Stimulated activated naive B cell treated with anti-CD40 and anti-IgM and Interleukin-4, amounts not matched to agents 10 μg/mL and 1 μg/mL and 100 μg/mL, for 72 hours (primary cell): ENCODE measurements around the gene ATP5PD.
"Not testable (repeated sequence)": the region's sequence is repeated elsewhere in the genome, so short reads cannot be mapped to it uniquely, and the experiment has no call there.

Experiments
- ATAC-seq, 2 donors: fragments of 150-1000 bp; cut with Tn5 transposase; replicated peaks; 2 replicates each; pipeline ENCODE4 v1.10.0; 2021; ENCODE audit warnings: moderate library complexity in 1 of 2
- DNase-seq: peaks from one replicate; pipeline ENCODE4 v3.0.0; 2021
- H3K27ac Mint-ChIP-seq: one replicate; pipeline ENCODE4 v1.8.0; 2022; ENCODE audit warnings: mild to moderate bottlenecking, mixed read lengths
- H3K27me3 Mint-ChIP-seq, 2 donors: one replicate each; pipeline ENCODE4 v1.8.0; 2022; ENCODE audit warnings: mixed read lengths in 2 of 2
- H3K36me3 Mint-ChIP-seq, 2 donors: one replicate each; pipeline ENCODE4 v1.8.0; 2022; ENCODE audit warnings: mixed read lengths in 2 of 2, mild to moderate bottlenecking in 1 of 2
- H3K4me1 Mint-ChIP-seq, 2 donors: one replicate each; pipeline ENCODE4 v1.8.0; 2022; ENCODE audit warnings: mixed read lengths in 2 of 2, mild to moderate bottlenecking in 1 of 2
- H3K4me3 Mint-ChIP-seq, 2 donors: one replicate each; pipeline ENCODE4 v1.8.0; 2022; ENCODE audit warnings: mild to moderate bottlenecking in 2 of 2, mixed read lengths in 2 of 2, moderate library complexity in 1 of 2
- H3K9me3 Mint-ChIP-seq, 2 donors: one replicate each; pipeline ENCODE4 v1.8.0; 2022; ENCODE audit warnings: mixed read lengths in 2 of 2, mild to moderate bottlenecking in 1 of 2

The ATP5PD gene

DNA sequence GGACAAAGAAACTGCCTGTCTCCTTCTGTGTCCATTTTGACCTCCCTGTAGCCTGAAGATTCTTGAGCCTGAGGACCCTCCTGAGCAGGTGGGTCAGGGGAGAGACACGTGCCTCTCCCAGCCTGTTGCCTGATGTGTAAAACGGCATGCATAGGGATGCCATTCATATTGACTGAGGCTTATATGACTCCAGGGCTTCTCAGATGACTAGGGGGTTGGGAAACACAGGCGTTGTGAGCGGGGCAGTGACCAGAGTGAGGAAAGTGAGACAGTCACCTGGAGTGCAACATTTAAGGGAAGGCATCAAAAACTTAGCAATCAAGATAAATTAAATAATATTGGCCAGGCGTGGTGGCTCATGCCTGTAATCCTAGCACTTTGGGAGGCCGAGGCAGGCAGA lies 35.9 kb upstream of the ATP5PD start:
- DNase-seq: no peak
- H3K4me1 Mint-ChIP-seq: peaks cover 23 to 35% of the 10 kb centered on the region in 2 donors
- H3K9me3 Mint-ChIP-seq: no peaks in the 10 kb centered on the region
- H3K27ac Mint-ChIP-seq: no peak overlapping the region
- H3K36me3 Mint-ChIP-seq: no peaks in the 10 kb centered on the region
- H3K4me3 Mint-ChIP-seq: no peak overlapping the region
- peaks cover 9 to 14% of the 10 kb centered on the region in 2 donors for H3K27me3 Mint-ChIP-seq
- no peak for ATAC-seq

DNA sequence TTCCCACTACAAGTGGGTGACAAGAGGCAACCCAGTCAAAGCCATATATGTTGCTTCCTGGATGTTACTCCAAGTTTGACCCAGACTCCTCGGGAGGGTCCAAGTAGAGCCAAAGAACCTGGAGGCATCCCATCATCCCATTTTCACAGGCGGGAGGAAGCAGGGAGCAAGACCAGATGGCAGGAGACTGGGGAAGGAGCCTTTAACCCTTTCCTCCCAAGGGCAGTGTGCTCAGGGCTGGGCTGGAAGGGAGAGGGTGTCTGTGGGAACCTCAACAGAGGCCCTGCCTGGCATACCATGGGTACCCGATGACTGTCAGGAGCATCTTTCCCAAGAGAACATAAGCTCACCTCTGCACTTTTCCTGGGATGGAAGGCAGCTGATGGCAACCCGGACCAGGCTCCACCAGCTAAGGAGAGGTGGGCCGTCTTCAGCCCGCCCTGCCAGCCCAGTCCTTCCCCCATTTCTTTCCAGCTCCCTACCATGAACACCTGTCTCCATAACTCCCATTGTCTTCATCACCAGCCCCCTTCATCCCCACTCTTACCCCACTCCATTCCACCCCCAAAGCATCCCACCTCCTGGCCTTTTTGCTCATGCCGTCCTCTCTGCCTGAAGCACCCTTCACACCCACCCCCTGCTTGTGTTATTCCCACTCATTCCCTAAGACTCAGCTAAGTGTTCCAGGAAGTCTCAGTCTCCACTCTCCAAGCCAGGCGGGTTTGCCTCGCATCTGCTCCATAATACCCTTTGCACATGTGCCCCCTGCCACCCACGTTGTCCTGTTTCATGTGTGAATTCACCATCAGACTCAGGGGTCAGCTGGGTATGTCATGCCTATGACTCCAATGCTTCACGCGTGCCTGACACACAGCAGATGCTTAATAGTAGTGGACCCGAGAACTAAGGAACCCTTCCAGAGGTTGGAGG lies 35.1 kb upstream of the ATP5PD start:
- H3K27me3 Mint-ChIP-seq: peaks cover 9 to 14% of the 10 kb centered on the region in 2 donors
- H3K4me3 Mint-ChIP-seq: no peak overlapping the region
- DNase-seq (no peak), ATAC-seq (no peak)
- H3K27ac Mint-ChIP-seq: no peak overlapping the region
- H3K36me3 Mint-ChIP-seq: no peaks in the 10 kb centered on the region
- H3K4me1 Mint-ChIP-seq: peaks cover 23 to 37% of the 10 kb centered on the region in 2 donors
- H3K9me3 Mint-ChIP-seq: no peaks in the 10 kb centered on the region

DNA sequence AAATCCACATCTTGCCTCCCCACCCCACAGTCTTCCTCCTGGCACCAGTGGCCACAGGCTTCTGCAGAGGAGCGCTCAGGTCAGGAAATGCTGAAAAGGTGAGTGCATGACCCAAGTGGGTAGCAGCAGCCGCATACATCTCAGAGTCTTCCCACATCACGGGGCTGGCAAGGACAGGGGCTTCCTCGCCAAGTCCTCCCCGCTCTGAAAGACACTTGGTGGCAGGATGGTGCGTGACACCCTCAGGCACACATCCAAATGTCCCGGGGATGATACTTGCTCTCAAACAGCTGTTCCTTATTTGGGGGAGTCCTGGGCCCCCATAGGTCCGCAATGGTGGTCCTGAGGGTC lies 32.2 kb upstream of the ATP5PD start:
- DNase-seq (no peak), ATAC-seq (peak in 1 of 2 donors; percentile 2)
- H3K4me3 Mint-ChIP-seq: peak overlapping the region in 1 of 2 donors; percentile 41
- H3K36me3 Mint-ChIP-seq: no peaks in the 10 kb centered on the region
- H3K27ac Mint-ChIP-seq: peak overlapping the region; percentile 6
- peaks cover 9 to 11% of the 10 kb centered on the region in 2 donors for H3K27me3 Mint-ChIP-seq
- H3K4me1 Mint-ChIP-seq: peaks cover 20 to 35% of the 10 kb centered on the region in 2 donors
- no peaks in the 10 kb centered on the region for H3K9me3 Mint-ChIP-seq

DNA sequence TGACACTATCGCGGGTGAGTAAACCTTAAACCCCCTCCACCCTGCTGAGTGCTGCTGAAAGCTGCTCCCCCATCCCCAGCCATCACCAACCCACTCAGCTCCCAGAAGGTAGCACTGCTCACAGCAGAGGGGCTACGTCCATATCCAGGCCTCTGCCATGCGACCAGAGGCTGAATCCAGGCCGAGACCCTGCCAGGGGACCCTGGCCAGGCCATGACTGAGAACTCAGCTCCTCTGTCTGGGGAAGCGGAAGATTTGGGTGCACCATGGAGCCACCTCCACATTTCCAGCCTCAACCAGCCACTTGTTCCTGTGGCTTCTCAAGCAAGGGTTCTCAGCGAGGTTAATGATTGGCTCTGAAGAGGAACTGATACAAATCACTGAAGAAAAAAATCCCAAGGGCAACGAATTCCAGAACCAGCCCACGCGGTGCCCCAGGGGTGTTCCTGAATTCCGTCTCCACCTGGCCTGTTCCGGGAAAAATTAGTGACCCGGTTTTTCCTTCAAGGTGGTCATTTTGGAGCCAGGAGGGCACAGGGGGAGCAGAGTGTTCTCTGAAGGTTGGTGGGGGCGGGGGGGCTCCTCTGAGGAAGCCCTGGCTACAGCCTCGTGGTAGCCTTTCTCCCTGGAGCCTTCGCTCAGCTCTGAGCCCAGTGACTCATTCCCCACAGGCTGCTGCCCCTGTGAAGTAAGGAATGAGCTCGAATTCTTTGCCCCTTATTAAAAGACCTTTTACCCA lies 31.7 kb upstream of the ATP5PD start:
- ATAC-seq (peak; percentile 68 to 73), DNase-seq (peak; percentile 44)

DNA sequence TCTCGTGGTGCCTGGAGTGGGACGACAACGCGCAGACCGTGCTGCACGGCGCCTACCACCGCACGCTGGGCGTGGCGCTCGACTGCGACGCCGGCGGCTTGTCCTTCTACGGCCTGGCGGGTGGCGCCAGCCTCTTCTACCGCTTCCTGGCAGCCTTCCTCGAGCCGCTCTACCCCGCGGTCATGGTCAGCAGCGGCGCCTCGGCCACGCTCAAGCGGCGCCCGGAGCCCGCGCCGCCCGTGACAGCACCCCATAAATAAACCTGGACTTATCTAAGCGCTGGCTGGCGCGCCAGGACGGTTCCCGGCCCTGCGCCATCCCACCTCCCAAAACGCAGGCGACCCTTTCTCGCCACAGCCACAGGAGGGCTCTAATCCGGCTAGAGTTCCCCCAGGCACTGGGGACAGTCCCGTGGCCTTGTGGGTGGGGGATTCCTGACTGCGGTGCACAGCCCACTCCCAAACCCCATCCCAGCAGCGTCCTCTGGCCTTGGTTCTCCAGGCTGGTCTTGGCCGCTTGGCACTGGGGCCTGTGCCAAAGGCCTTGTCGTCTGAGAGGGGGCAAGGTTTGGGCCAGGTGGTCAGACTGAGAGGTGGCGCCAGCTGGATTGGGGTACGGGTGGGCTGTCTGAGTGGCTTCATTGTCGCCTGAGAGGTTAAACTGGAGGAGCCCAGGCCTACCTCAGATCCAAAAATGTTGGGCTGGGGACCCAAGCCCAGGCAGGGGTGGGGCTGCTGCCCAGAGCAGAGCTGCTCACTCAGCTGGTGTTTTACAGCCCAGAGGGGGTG lies 30.9 kb upstream of the ATP5PD start:
- H3K4me1 Mint-ChIP-seq: peaks cover 20 to 35% of the 10 kb centered on the region in 2 donors
- peak; percentile 51 for DNase-seq
- H3K36me3 Mint-ChIP-seq: no peaks in the 10 kb centered on the region
- H3K9me3 Mint-ChIP-seq: no peaks in the 10 kb centered on the region
- H3K27ac Mint-ChIP-seq: peak overlapping the region; percentile 88
- peak; percentile 63 to 78 for ATAC-seq
- peak overlapping the region; percentile 83 to 84 for H3K4me3 Mint-ChIP-seq
- peaks cover 6 to 10% of the 10 kb centered on the region in 2 donors for H3K27me3 Mint-ChIP-seq

More for the DNA sequence above, 31.7 kb upstream of the ATP5PD start:
- Mint-ChIP-seq H3K4me3 (peak overlapping the region; percentile 32 to 83), H3K27me3 (peaks cover 9 to 11% of the 10 kb centered on the region in 2 donors), H3K36me3 (no peaks in the 10 kb centered on the region), H3K27ac (peak overlapping the region; percentile 88), H3K4me1 (peaks cover 20 to 35% of the 10 kb centered on the region in 2 donors), H3K9me3 (no peaks in the 10 kb centered on the region)

DNA sequence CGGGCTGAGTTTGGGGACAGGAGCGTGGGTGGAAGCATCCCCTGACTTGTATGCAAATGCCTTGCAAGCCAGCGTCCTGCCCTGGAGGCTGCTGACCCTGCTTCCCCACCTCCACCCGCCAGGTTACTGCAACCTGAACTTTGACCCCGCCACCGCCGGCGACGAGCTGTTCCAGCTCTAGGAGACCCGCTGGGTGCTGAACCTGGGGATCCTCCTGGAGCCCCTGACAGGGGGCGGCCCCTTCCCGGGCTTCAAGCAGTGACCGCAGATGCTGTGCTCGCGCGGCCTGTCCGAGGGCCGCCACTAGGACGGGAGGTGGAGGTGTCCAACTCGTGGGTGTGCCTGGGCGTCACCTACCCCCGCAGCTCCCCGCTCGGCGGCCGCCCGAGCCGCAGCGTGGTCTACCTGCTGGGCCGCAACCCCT lies 30.3 kb upstream of the ATP5PD start:
- peaks cover 20 to 35% of the 10 kb centered on the region in 2 donors for H3K4me1 Mint-ChIP-seq
- H3K27ac Mint-ChIP-seq: peak overlapping the region; percentile 88
- no peaks in the 10 kb centered on the region for H3K9me3 Mint-ChIP-seq
- H3K4me3 Mint-ChIP-seq: peak overlapping the region; percentile 83 to 84
- H3K36me3 Mint-ChIP-seq: no peaks in the 10 kb centered on the region
- no peak for DNase-seq
- no peak for ATAC-seq
- peaks cover under 1 to 4% of the 10 kb centered on the region in 2 donors for H3K27me3 Mint-ChIP-seq

DNA sequence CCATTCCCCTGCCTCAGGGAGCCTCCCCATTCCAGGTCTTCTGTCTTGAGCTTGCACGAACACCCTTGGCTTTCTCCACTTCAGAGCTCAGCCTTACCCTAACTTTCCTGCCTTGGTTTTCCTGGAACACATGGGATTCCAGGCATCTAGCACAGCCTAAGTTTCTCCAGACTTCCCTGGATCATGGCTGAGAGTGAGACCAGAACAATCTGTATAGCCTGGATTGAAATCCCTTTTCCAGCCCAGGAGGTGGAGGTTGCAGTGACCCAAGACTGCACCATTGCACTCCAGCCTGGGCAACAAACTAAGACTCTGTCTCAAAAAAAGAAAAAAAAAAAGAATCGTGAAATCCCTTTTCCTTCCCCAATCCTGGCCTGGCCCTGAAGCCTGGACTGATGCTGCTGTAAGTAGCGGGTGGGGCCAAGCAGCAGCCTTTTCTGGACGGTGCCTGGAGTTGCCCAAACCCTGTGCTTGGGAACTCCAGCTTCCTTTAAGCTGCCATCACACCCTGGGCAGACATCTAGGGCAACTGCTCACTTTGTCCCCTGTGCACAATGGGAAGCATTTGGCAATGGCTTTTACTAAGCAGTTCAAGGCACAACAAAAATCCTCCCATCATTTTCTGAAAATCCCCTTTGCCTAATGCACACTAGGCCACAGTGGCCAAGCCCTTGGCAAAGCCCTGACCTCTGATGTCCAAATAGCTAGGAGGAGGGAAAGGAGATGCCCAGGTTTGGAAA lies 29.0 kb upstream of the ATP5PD start:
- peaks cover 20 to 35% of the 10 kb centered on the region in 2 donors for H3K4me1 Mint-ChIP-seq
- no peak overlapping the region for H3K4me3 Mint-ChIP-seq
- DNase-seq: no peak
- H3K27me3 Mint-ChIP-seq: no peaks in the 10 kb centered on the region
- no peak for ATAC-seq
- H3K9me3 Mint-ChIP-seq: no peaks in the 10 kb centered on the region
- H3K27ac Mint-ChIP-seq: no peak overlapping the region
- H3K36me3 Mint-ChIP-seq: no peaks in the 10 kb centered on the region

DNA sequence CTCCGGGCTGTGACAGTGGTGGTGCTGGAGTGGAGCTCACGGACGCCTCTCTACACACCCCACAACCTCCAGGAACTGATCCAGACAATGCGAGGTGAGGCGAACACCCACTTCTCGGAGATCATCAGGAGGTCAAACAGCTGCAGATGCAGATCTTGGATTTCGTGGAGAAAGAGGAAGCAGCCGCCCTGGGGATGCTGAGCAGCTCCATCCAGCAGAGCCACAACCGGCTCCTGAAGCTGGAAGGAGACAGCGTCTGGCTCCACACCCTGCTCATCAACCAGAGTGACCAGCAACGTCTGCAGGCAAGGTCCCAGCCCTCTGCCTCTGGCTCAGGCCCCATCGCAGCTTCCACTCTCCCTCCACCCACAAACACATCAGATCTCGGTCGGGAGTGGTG lies 27.8 kb upstream of the ATP5PD start:
- H3K36me3 Mint-ChIP-seq: no peaks in the 10 kb centered on the region
- no peaks in the 10 kb centered on the region for H3K27me3 Mint-ChIP-seq
- H3K4me1 Mint-ChIP-seq: peaks cover 20 to 31% of the 10 kb centered on the region in 2 donors
- ATAC-seq: no peak
- no peaks in the 10 kb centered on the region for H3K9me3 Mint-ChIP-seq
- no peak overlapping the region for H3K4me3 Mint-ChIP-seq
- no peak overlapping the region for H3K27ac Mint-ChIP-seq
- no peak for DNase-seq

DNA sequence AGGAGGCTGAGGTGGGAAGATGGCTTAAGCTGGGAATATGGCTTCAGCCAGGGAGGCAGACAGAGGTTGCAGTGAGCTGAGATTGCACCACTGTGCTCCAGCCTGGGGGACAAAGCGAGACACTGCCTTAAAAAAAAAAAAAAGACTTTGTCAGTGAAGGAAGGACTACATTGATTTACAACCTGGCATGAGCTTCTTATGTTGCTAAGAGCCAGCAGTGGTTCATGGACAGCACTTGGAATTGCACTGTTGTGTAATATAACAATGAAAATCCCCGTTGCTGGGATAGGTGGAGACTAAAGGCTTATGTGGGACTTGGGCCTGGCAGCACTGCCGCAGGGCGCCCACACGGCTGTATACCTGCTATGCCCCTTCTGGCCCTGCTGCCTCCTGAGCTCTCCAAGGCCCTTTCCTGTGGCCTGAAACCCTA lies 26.9 kb upstream of the ATP5PD start:
- no peak overlapping the region for H3K27ac Mint-ChIP-seq
- H3K9me3 Mint-ChIP-seq: no peaks in the 10 kb centered on the region
- ATAC-seq (no peak), DNase-seq (no peak)
- no peaks in the 10 kb centered on the region for H3K27me3 Mint-ChIP-seq
- no peaks in the 10 kb centered on the region for H3K36me3 Mint-ChIP-seq
- peaks cover 13 to 22% of the 10 kb centered on the region in 2 donors for H3K4me1 Mint-ChIP-seq
- H3K4me3 Mint-ChIP-seq: no peak overlapping the region

DNA sequence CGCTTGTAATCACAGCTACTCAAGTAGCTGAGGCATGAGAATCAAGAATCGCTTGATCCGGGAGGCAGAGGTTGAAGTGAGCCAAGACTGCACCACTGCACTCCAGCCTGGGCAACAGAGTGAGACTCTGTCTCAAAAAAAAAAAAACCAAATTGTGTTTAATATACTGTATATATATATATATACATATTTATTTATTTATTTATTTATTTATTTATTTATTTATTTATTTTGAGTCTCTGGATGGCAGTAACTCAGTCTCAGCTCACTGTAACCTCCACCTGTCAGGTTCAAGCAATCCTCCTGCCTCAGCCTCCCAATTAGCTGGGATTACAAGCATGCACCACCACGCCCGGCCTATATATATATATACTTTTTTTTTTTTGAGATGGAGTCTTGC lies 26.1 kb upstream of the ATP5PD start:
- DNase-seq, H3K4me3 Mint-ChIP-seq, H3K36me3 Mint-ChIP-seq, H3K27me3 Mint-ChIP-seq, H3K27ac Mint-ChIP-seq, H3K9me3 Mint-ChIP-seq, ATAC-seq: not testable (repeated sequence)
- peaks cover 8 to 15% of the 10 kb centered on the region in 2 donors for H3K4me1 Mint-ChIP-seq

DNA sequence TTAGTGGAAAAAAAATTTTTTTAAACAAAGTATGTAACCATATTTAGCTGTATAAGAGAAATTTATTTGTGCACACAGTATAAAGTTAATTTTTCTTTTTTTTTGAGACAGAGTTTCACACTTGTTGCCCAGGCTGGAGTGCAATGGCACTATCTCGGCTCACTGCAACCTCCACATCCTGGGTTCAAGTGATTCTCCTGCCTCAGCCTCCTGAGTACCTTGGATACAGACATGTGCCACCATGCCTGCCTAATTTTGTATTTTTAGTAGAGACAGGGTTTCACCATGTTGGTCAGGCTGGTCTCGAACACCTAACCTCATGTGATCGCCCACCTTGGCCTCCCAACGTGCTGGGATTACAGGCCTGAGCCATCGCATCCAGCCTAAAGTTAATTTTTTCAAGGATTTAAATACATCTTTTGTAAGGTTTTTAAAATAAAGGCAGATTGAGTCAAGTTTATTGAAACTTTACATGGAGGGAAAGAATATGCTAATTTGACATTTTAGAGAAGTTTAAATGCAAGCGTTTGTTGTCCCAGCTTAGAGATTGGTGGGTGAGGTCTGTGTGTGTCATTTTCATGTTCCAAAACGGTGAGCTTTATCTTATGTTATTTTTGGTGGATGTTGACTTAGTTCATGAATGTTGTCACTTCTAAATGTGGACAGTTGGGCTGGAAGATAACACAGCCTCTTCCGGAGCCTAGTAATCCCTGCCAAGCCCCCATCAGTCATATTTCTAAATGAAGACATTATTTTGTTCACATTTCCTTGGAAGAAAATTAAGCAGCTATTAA lies 24.9 kb upstream of the ATP5PD start:
- not testable (repeated sequence) for H3K36me3 Mint-ChIP-seq, DNase-seq, H3K27me3 Mint-ChIP-seq, H3K27ac Mint-ChIP-seq, H3K9me3 Mint-ChIP-seq, H3K4me3 Mint-ChIP-seq, H3K4me1 Mint-ChIP-seq, ATAC-seq

DNA sequence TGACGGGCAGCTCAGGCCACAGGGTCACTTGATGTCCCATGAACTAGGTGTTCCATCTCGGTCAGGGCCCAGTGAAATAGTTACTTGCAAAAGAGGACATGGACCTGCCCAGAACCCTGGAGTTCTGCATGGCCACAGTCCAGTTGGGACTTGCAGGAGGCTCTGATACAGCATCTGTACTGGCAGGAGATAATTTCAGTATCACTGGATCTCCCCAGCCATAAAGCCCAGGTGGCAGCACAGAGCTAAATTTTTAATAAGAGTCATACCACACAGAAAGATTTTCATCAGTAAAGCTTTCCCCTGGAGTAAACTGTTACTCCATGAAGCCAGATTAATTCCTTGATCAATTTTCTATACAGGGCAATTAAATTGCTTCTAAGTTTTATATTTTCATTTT lies 23.0 kb upstream of the ATP5PD start:
- H3K4me1 Mint-ChIP-seq: peaks cover 7 to 14% of the 10 kb centered on the region in 2 donors
- no peak for DNase-seq
- no peaks in the 10 kb centered on the region for H3K9me3 Mint-ChIP-seq
- no peak overlapping the region for H3K27ac Mint-ChIP-seq
- ATAC-seq: no peak
- H3K27me3 Mint-ChIP-seq: no peaks in the 10 kb centered on the region
- H3K36me3 Mint-ChIP-seq: peaks cover 8 to 10% of the 10 kb centered on the region in 2 donors
- no peak overlapping the region for H3K4me3 Mint-ChIP-seq

DNA sequence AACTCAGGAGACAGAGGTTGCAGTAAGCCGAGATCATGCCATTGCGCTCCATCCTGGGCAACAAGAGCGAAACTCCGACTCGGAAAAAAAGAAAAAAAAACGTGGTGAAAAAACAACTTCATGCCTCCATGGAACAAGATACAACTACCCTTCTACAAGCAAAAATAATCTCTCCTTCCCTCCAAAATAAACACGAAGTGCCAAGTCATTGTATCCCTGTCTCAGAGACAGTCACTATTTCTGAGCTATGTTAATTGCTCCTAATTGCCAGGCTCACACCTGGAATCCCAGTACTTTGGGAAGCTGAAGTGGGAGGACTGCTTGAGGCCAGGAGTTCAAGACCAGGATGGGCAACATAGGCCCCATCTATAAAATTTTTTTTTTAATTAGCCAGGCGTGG lies 22.0 kb upstream of the ATP5PD start:
- Mint-ChIP-seq H3K36me3 (peaks cover 16 to 18% of the 10 kb centered on the region in 2 donors), H3K4me3 (no peak overlapping the region), H3K27me3 (no peaks in the 10 kb centered on the region), H3K9me3 (no peaks in the 10 kb centered on the region), H3K27ac (no peak overlapping the region), H3K4me1 (peaks cover 7 to 14% of the 10 kb centered on the region in 2 donors)
- DNase-seq: no peak
- ATAC-seq: no peak
